Erythroblast (primary cell): Measurements from ENCODE around the gene TNFRSF21.

Experiments used
- GATA1 ChIP-seq: IDR thresholded peaks from 2 replicates; pipeline ENCODE4 v1.6.1; 2011; ENCODE audit warnings: low read depth, mild to moderate bottlenecking, control low read depth, low read length, moderate library complexity
- POLR2A ChIP-seq: IDR thresholded peaks from 2 replicates; pipeline ENCODE4 v1.6.1; 2011; ENCODE audit warnings: mild to moderate bottlenecking, low read length

DNA sequence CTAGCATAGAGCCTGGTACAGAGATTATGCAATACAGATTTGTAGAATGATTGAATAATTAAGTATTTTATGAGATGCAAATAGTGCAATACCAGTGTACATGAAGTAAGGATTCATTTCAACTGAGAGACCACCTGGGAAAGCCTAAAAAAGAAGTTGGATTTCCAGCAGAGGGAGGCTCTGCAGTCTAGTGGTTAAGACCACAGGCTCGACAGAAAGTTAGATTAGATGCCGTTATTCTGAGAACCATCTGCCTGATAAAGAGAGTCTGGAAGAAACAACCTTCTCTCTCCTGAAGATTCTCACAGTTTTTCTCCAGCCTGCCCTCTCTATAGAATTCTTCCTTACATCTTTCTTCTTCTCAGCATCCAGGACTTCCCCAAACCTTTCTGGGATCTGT, 13.6 kb upstream of the TNFRSF21 start:
- TF ChIP-seq POLR2A: no peak
- no peak for TF ChIP-seq GATA1
